HG03432 (cell line): ENCODE results near the gene FIBP.

ENCODE experiments used
- ATAC-seq: cut with Tn5 transposase; IDR thresholded peaks from one replicate; pipeline ENCODE4 v1.9.1; 2021; ENCODE audit warnings: mild to moderate bottlenecking, moderate library complexity; ENCODE audit not compliant: unreplicated experiment

FIBP gene

DNA sequence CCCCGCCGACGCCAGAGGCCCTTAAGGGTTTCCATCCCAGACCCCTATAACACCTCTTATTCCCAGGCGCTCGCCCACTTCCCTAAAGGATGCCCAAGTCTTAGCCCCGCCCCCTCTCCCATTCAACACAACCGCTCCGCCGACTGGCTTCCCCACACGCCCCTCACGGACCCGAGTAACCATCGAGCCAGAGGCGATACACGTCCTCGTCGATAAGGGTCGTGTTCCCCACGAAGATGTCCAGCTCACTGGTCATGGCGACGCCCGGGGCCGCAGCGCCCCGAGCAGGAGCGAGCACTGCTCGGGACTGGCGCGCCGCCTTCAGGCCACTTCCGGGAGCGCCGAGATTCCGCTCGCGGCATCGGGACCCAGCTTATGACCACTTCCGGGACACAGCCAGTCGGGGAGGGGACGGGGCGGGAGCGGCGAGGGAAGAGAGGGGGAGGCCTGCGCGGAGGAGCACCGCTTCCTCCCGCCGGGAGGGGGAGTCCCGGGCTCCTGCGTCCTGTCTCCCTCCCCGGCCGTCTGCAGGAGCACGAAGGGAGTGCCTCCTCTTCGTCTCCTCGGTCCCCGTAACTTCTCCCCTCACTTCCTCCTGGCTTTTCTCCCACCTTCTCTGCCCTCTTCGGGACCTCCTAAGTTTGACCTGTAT is at the start of gene FIBP:
Gene FIBP (minus strand): TSS at position 309 of the 652 bp plus-strand sequence. CDS start 53 bp downstream, at position 256.
- ATAC-seq, result peak; percentile 59

DNA sequence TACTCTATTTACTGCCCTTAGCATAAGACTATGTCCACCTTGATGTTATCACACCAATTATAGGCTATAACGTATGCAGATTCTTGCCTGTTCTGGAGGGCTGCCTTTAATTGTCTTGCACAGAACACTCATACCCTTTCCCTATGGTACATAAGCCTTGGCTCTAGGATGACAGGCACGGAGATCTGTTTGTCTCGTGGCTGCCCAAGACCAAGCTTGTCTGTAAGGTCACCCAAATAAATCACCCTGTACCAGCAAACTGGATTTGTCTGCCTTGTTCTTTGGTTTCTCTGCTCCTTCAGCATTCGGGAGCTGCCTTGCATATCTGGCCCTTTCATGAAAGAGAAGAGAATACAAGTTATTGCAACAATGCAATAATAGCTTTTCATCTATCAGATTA is 49.5 kb upstream of the FIBP start:
- no peak for ATAC-seq

DNA sequence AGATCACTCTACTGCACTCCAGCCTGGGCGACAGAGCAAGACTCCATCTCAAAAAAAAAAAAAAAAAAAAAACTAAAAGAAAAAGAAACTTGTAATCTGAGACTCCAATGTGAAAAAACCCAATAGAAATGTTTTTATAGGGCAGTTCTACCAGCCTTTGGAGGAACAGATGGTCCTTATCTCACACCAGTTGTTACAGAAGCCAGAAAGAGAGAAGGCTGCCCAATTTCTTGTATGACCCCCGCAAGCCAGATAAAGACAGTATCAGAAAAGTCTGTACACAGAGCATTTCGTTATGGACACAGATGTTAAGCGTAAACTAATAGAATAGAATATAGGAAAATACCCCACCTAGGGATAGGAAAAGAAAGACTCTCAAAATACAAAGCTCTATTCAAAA is 45.7 kb upstream of the FIBP start:
- ATAC-seq, result no peak

DNA sequence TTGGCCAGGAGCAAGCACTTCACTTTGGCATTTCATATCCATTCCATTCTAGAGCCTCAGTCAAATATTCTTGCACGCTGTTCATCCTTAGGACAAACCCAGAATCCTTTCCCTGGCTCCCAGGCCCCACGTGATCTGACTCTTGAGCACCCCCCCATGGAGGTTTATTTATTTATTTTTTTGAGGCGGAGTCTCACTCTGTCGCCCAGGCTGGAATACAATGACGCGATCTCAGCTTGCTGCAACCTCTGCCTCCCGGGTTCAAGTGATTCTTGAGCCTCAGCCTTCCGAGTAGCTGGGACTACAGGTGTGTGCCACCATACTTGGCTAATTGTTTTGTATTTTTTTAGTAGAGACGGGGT is 44.3 kb upstream of the FIBP start:
- no peak for ATAC-seq

DNA sequence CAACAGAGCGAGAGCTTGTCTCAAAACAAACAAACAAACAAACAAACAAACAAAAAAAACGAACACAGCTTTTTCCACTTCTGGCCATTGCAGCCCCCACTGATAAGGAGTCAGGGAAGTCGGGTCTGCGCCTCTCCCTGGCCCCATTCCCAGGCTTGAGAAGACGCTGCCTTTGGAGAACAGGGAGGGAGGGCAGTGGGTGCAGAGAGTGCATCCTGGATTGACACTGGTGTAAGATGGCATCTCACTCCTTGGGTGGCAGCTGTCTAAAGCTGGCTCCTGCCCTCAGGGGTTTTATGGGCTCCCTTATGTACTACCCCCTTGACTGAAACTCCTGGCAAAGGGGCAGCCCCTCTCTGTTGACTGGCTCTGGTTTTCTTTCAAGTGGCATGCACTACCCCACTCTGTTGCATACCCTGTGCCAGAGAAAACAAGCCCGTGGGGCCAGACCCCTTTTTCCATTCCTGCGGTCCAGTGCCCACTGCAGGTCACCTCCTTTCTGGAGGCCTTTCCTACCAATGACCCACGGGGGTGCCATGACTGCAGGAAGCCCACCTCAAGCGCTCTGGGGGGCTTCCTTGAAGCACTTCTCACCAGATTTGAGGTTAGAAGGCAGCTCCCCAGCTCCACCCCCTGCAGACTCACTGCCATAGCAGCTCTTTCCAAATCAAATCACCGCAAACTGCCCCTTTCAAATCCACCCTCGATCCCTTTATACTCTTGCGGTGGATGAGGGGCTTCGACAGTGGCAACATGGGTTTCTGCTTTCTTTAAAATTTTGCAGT is 43.7 kb upstream of the FIBP start:
- ATAC-seq, result no peak

DNA sequence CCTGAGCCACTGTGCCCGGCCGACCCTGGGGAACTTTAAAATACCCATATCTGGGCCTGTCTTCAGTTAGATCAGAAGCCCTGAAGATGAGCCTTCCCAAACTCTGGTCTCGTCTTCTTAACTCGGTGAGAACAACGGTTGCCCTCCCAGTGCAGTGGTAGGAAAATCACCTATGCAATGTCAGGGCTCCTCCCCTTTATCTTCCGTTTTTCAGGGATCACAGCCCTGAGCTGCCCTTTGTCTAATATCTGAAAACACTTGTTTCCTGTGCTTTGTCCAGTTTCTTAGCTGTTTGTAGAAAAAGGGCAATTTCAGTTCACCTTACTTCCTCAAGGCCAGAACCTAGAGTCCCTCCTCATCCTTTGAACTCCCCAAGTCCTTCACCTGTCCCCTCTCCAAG is 40.4 kb upstream of the FIBP start:
- no peak for ATAC-seq

DNA sequence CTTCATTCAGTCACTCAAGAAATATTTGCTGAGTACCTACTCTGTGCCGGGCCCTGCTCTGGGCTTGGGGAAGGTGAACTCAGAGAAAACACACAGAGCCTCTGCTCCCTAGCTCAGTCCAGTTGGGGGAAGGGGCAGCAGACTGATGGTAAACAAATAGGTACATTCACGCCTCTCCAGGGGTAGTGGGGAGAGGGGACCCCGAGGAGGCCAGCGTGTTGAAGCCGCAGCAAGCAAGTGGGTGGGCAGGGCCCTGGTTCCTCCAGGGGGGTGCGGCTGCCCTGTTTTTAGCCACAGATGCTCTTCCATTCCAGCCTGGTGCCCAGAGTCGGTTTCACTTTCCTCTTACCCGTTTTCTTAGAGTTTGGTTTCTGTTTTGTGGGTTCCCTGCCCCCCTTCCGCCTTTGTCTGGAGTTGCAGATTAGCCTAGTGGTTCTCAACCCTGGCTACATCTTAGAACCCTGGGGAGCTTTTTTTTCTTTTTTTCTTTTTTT is 39.7 kb upstream of the FIBP start:
- ATAC-seq, result peak; percentile 82

DNA sequence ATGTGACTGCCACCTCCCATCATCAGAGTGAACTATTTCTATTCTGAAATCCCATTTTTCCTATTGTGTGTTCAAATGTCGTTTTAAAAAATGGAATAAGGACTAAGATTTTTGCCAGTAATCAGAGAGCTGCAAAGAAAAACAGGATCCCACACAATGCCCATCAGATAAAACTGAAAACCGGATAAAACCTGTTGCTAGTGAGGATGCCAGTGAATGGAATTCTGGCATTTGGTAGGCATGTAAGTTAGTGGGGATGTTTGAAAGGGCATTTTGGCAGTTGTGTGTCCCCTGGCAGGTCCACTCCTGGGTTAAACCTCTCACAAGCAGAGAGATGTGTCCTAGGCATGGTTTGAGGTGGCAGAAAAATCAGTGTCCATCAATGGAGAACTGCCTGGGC is 37.1 kb upstream of the FIBP start:
- ATAC-seq, result no peak

DNA sequence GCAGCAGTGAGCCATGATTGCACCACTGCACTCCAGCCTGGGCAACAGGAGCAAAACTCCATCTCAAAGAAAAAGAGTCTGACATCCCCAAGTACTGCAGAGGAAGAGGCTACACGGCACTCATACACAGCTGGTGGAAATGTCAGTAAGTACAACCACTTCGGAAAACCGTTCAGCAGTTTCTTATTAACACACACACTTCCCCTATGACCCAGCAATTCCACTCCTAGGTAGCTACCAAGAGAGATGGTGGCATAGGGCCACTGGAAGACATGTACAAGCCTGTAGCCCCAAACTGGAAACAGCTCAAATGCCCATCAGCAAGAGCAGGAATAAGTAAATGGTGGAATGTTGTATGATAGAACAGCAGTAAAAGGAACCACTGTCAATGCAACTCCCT is 34.3 kb upstream of the FIBP start:
- no peak for ATAC-seq

DNA sequence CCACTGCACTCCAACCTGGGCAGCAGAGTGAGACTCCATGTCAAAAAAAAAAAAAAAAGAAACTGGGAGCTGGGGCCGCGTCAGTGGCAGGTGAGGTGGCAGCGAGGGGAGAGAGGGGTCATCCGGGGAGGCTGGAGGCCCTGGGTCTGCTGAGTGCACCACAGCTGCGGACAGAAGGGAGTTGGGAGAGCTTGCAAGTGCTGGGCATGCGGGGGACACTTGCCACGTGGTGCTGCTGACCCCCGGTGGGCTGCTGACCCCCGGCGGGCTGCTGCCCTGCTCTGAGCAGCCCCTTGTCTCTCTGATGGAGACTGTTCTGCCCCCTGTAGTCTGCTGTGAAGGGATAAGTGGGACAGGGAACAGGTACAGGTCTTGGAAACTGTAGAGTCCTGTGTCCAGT is 33.6 kb upstream of the FIBP start:
- no peak for ATAC-seq

DNA sequence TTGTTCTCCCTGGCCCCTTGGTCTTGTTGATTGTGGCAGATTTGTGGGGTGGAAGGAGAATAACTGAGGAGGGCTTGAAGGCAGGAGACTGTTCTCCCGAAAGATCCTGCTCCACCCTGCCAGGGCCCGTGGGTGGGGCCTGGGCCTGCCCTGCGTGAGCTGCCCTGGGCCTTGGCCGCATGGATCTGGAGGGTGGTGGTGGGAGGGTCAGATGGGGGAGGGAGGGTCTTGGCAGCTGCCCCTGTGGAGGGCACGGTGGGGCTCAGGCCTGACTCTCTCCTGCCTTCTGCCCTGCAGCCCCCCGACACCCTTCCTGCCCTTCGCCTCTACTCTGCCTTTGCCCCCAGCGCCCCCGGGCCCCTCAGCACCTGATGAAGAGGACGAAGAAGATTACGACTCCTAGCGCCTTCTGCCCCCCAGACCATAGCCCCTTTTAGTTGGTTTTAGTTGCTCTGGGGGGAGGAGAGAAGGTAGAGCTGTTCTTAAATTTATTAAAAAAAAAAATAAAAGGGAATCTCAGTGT is 32.8 kb upstream of the FIBP start:
- no peak for ATAC-seq

DNA sequence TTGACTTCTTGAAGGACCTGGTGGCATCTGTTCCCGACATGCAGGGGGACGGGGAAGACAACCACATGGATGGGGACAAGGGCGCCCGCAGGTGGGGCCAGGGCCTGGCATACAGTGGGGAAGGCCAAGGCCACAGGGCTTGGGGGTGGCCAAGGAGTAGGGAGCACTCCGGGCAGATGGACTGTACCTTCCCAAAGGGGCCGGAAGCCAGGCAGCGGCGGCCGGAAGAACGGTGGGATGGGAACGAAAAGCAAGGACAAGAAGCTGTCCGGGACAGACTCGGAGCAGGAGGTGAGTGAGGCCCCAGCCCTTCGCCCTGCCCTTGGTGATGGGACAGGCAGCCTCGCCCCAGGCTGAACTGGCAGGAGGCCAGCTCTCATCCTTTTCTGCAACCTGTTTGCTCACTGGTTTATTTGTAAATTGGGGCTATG is 32.1 kb upstream of the FIBP start:
- no peak for ATAC-seq

DNA sequence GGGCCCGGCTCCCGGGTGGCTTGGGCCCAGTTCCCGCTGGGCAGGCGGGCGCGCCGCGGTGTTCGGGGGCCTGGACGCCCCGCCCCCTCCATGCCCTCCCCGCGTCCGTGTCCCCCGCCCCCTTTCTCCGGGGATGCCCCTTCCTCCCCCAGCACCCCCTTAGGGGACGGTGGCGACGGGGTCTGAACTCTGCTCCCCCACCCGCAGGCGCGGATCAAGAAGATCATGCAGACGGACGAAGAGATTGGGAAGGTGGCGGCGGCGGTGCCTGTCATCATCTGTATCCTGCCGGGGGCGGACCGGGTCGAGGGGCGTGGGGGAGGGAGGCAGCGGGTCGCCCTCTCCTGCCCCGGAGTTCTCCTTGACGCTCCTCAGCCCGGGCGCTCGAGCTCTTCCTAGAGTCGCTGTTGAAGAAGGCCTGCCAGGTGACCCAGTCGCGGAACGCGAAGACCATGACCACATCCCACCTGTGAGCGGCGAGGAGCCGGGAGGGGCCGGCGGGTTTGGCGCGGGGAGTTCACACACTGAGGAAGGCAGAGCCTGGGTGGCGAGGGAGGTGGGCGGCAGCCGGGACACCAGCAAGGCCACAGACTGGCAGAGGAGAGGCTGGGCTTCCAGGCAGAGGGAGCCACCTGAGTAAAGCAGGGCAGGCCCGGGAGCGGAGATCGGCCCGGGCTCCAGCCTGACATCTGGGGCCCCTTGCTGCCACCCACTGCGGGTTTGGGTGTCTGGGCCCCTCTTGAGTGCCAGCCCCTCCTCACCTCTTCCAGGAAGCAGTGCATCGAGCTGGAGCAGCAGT is 31.5 kb upstream of the FIBP start:
- ATAC-seq, result peak; percentile 42

DNA sequence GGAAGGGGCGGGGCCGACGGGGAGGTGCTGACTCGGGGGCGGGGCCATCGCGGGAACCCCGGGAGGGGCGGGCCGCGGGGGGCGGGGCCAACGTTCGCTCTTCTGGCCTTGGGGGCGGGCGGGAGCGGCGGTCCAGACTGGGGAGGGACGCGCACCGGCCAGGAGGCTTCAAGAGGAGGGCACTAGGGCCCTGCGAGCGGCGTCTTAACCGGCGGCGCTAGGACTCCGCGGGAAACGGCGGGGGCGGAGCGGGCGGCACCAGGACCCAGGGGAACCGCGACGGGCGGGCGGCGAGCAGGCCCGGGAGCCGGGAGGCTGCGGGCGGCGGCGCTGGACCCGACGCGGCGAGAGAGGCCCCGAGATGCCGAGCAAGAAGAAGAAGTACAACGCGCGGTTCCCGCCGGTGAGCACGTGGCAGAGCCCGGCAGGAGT is 30.9 kb upstream of the FIBP start, which contains the start of gene DRAP1:
Gene DRAP1 (plus strand): TSS at position 286 of the 432 bp plus-strand sequence. CDS start 76 bp downstream, at position 362.
- ATAC-seq, result peak; percentile 81

DNA sequence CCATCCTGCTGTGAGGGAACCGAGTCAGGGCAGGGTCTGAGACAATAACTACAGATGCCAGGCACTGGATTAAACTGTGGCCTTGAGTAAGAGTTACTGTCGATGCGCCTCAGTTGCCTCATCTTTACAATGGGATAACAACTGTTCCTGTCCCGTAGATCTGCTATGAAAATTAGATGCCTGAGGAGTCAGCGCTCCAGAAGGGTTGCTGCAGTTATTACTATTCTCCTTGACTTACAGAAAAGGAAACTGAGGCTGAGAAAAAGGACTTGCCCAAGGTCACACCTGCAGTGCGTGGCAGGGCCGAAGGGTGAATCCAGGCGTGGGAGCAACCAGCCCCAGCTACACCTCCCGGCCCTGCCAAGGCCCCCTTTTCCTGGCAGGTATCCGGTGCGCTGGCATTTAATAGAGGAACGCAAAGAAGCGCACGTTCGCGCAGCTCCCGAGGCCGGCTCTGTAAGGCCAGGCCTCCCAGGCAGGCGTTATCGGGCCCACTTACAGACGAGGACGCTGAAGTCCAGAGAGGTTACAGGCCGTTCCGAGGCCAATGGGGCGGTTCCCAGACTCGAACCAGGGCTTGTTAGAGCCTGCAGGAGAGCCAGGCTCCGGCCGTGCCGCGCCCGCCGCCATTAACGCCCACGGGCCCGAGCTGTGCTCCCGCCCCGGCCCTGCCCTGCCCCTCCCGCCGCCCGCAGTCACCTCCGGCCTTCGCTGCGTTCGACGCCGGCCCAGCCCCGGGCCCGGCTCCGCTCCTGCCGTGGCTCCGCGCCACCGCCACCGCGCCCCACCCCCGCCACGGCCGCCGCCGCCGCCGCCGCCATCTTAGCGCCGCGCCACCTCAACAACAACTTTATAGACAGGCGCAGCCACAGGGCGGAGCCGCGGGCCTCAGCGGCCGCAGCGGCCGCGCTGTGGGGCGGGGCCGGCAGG is 30.2 kb upstream of the FIBP start, which contains the start of gene C11orf68:
Gene C11orf68 (minus strand): TSS at position 852 of the 930 bp plus-strand sequence. CDS start 31 bp downstream, at position 821.
- ATAC-seq, result peak; percentile 56

DNA sequence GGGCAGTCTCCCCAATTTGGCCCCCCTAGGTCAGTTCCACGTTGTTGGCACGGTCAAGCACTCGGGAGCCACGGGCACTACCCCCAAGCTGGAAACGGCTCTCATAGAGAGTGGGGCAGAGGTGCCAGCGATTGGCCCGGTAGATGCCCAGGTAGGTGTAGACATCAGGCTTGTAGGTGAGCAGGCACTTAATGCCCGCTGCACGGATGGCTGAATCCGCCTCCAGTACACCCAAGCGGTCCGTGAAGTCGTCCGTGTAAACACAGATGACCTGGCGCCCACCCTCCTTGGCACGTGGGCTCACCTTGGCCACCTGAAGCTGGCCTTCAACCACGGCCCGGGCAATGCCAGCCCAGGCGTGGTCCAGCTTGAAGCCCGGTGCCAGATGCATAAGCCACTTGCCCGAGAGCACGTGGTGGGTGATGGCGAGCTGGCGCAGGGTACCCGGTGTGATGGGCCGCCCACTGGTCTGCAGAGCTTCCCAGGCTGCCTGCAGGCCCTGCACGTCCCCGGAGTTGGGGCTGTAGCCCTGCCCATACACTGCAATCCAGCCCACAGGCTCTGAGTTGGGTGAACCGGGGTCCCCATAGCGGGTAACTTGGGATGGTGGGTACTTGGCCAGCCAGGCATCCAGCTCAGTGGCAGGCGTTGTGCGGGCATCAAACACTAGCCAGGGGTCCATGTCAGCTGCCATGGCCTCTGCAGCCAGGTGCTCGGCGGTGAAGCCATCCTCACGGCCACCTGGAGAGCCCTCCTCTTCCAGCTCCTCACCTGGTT is 29.4 kb upstream of the FIBP start:
- no peak for ATAC-seq

DNA sequence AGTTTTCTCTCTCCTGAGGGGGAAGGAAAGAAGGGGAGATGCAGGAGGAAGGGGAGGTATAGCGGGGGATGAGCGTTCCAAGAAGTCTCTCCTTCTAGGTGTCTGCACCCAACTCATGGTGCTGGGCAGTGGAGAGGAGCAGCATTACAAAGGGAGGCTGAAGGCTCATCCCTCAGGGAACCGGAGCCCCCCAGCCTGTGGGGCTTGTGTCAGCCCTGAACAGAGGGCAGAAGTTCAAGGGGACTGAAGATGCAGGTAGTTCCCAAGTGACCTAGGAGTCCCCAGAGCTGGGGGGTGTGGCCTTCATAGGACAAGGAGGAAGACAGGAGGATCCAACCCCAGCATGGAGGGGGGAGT is 28.8 kb upstream of the FIBP start:
- no peak for ATAC-seq

DNA sequence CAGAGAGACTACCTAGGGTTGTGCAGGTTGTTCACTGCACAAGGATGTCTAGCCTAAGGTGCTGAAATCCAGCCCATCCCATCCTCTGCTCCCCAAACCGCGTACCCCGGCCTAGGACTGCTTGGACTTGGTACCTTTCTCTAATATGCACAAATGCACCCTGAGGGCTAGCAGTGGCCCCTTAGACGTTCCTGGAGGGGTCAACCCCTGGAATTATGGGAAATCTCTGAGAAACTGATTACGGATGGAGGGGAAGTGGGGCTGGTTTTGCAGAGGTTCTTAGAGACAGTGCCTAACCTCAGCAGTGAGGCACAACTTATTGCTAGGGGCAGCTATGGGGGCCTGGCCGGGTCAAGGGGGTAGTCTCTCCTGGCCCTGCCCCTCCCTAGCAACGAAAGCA is 28.1 kb upstream of the FIBP start:
- ATAC-seq, result no peak

DNA sequence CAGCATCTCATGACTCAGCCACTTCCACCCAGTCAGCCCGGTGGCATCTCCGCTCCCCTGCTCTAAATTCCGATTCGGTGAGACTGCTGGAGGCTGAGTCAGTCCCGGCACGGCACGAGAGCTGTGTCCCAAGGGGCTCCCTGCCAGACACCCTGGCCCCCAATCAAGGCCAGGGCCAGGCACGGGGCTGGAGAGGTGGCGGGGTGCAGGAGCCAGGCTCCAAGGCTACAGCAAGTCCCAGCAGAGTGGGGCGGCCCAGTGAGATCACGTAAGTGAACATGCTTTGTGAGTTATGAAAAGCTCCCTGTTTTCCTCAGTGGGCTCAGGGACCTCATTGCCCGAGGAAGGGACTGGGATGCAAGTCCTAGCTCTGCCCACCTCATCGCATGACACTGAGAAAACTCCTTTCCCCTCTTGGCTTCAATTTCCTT is 27.6 kb upstream of the FIBP start:
- ATAC-seq, result no peak
